ENCODE measurements around the gene SYP.

DNA sequence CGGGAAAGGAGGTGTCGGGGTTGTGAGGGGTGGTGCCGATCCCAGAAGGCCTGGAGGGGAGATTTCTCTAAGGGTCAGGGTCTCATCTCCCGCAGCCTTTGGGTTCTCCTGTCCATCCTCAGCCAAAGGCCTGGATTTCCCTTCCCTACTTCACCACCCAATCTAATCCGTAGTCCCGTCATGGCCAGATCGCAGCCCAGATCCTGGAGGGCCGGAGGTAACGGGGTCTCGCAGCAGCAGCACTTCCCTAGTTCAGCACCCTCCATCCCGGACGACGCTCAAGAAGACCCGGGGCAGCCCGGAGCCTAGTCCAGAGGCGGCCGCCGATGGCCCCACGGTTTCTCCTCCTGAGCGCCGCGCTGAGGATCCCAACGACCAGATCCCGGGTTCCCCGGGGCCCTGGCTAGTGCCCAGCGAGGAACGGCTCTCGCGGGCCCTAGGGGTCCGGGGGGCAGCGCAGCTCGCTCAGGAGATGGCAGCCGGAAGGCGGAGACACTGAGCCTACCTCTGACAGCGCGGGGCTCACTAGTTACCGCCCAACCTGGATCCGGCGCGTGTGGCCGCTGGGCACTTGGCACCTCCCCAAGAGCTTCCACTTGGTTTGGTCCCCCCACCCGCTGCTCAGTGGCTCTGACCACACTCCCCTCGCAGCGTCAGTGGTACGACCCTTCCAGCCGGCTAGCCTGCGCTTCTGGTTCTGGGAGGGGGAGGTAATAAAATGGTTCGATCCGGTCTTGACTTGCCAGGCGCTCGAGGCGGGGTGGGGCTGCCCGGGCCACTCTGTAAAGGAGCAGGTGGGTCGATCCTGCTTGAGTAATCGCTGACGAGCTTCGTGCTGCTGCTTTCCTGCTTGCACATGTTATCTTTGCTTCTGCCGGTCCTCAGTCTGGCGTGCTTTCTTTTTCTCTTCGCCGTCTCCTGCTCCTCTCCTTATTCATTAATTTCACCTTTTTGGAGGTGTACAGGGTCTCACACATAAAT lies 33.8 kb downstream of the SYP start:
- peak; percentile 31 for TF ChIP-seq CTCF (IDR thresholded peaks at IDR 0.05; ENCODE audit: poor library complexity)
- no peak for TF ChIP-seq EZH2phosphoT487 (IDR thresholded peaks at IDR 0.05; ENCODE audit: low read depth, severe bottlenecking, unreplicated experiment)
- TF ChIP-seq EZH2 (IDR thresholded peaks at IDR 0.05; ENCODE audit: borderline replicate concordance), result no peak

Measured in hepatocyte (in vitro differentiated cells).